LNCaP clone FGC (cell line): Measurements from ENCODE around the gene FMN1.

Experiments
- DNase-seq: peaks from one replicate; pipeline ENCODE4 v3.0.0-alpha.2; 2011; ENCODE audit warnings: low read depth
- H3K4me3 ChIP-seq: 2 replicates; pipeline ENCODE4 v1.5.1; 2011; ENCODE audit warnings: mild to moderate bottlenecking, low read depth, low read length, control low read depth
- TF ChIP-seq, protein P1 (sequence below): IDR thresholded peaks from 2 replicates; pipeline ENCODE4 v1.5.1; 2012; ENCODE audit warnings: mild to moderate bottlenecking; ENCODE audit not compliant: control insufficient read depth, insufficient read depth; ENCODE audit errors: extremely low read depth

The FMN1 gene, protein sequence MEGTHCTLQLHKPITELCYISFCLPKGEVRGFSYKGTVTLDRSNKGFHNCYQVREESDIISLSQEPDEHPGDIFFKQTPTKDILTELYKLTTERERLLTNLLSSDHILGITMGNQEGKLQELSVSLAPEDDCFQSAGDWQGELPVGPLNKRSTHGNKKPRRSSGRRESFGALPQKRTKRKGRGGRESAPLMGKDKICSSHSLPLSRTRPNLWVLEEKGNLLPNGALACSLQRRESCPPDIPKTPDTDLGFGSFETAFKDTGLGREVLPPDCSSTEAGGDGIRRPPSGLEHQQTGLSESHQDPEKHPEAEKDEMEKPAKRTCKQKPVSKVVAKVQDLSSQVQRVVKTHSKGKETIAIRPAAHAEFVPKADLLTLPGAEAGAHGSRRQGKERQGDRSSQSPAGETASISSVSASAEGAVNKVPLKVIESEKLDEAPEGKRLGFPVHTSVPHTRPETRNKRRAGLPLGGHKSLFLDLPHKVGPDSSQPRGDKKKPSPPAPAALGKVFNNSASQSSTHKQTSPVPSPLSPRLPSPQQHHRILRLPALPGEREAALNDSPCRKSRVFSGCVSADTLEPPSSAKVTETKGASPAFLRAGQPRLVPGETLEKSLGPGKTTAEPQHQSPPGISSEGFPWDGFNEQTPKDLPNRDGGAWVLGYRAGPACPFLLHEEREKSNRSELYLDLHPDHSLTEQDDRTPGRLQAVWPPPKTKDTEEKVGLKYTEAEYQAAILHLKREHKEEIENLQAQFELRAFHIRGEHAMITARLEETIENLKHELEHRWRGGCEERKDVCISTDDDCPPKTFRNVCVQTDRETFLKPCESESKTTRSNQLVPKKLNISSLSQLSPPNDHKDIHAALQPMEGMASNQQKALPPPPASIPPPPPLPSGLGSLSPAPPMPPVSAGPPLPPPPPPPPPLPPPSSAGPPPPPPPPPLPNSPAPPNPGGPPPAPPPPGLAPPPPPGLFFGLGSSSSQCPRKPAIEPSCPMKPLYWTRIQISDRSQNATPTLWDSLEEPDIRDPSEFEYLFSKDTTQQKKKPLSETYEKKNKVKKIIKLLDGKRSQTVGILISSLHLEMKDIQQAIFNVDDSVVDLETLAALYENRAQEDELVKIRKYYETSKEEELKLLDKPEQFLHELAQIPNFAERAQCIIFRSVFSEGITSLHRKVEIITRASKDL (N-terminal part only)

DNA sequence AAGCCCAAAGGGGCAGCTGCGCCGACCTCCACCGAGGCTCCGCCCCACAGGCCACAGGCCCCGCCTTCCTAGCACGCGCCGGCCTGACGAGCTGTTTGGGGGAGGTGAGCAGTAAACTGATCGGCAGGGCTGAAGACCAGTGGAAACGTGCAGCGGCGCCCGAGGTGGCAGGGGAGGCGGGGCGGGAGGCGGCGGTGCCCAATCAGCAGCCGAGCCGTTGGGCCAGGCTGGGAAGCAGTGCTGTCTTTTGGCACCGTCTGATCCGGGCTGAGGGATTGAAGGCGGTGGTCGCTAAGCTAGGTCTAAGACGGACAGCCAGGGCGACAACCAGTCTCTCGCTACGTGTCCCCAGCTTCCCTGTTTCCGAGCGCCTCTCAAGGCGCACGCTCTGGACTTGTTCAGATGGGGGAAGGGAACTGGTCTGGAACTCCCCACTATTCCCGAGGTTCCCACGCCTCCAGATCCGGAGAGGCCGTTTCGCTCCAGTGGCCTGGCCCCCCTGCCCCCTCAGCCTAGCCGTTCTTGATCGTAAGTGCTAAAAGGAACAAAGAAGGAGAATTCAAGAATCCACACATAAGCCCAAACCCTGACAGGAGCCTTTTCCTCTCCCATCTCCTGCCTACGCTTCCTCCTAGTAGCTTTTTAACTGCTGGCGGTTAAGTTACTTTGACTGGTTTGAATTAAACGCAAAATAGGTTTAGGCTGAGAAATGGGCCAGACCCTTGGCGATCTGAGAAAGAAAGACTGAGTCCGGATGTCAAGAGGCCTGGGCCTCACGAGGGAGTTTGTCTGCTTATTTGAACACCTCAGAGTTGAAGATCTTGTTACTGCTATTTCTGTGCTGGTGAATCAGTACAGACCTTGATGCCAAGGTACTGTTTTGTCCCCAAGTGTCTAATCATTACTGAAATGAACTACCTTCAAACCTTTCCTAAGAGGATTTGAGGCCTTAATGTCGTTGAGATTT, at the start of gene FMN1:
Gene FMN1, minus strand, starts transcription at position 11 of the 967 bp plus-strand sequence. CDS start 39,800 bp downstream, outside the sequence.
- no peak for DNase-seq
- no peak within 1 kb of the TSS for H3K4me3 ChIP-seq
- TF ChIP-seq, protein P1, sequence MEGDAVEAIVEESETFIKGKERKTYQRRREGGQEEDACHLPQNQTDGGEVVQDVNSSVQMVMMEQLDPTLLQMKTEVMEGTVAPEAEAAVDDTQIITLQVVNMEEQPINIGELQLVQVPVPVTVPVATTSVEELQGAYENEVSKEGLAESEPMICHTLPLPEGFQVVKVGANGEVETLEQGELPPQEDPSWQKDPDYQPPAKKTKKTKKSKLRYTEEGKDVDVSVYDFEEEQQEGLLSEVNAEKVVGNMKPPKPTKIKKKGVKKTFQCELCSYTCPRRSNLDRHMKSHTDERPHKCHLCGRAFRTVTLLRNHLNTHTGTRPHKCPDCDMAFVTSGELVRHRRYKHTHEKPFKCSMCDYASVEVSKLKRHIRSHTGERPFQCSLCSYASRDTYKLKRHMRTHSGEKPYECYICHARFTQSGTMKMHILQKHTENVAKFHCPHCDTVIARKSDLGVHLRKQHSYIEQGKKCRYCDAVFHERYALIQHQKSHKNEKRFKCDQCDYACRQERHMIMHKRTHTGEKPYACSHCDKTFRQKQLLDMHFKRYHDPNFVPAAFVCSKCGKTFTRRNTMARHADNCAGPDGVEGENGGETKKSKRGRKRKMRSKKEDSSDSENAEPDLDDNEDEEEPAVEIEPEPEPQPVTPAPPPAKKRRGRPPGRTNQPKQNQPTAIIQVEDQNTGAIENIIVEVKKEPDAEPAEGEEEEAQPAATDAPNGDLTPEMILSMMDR, result no peak

DNA sequence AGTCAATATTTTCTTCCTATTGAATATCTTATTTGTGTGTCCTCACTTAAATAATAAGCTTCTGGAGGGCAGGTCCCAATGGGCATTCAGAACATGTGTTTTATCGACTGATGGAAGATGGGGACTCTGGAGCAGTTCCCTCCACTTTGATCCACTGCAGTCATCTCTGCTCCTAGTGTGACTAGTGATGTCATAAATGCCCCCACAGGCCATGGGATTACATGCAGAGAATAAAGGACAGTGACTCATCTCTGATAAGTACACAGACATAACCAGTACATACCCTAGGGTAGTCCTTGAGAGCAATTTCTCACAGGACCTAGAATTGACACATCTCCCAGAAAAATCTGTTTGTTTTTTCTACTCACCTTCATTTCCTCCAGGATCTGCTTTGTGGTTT, 49.4 kb upstream of the FMN1 start:
- DNase-seq, result no peak
- H3K4me3 ChIP-seq, result no peak overlapping the region
- TF ChIP-seq, protein P1, result no peak

DNA sequence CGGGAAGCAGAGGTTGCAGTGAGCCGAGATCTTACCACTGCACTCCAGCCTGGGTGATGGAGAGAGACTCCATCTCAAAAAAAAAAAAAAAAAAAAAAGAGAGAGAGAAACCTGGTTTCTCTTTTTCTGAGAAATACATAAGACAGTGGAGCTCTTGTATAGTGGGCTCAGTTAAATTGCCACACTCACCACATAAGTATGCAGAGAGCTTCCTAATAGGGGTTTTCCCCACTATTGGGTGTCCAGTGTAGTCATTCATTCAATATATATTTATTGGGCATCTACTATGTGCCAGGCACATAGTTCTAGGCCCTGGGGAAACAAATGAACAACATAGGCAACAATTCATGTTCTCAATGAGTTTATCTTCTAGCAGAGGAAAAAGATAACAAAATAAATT, 48.9 kb upstream of the FMN1 start:
- H3K4me3 ChIP-seq, result no peak overlapping the region
- DNase-seq, result no peak
- TF ChIP-seq, protein P1, result no peak

DNA sequence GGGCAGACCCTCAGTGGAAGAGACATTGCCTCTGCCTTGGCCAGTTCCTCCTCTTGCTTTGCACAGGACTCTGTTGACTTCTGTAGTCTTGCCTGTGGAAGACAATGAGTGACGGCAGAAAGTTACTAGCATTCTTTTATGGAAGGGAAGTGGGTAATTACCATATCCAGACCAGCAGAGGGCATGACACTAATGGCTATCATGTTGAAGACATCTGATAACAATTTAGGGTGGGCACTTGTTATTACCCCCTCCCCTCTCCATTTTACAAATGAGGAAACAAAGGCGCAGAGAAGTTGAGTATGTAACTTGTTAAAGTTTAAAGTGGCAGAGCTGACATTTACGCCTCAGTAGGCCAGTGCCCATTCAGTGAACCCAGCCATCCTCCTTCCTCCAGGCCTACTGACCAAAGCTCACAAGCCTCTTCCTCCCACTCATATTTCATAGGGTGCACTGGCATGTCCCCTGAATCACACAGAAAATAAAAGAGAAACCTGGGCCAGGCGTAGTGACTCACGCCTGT, 48.2 kb upstream of the FMN1 start:
- no peak for DNase-seq
- TF ChIP-seq, protein P1, result peak; percentile 61

DNA sequence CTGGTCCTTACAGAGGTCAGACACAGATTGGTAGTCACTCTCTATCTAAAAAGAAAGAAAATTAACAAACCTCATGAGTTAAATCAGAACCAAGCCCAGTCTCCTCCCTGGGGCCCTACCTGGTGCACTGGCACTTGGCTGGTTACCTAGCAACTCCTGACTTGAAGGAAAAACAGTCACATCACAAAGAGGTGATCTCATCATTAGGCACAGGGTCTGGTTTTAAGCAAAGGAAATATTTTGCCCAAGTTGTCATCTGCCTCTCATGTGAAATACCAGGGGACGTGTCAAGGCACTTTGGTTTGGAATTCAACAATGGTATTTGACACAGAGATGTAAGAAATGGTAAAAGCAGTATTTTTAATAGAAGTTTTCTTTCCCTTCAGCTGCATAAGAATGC, 47.7 kb upstream of the FMN1 start:
- TF ChIP-seq, protein P1, result no peak
- DNase-seq, result no peak
- no peak overlapping the region for H3K4me3 ChIP-seq

More for the DNA sequence above, 48.2 kb upstream of the FMN1 start:
- no peak overlapping the region for H3K4me3 ChIP-seq
